ENCODE measurements around the gene RELB.
"Not testable (repeated sequence)": the region's sequence is repeated elsewhere in the genome, so short reads cannot be mapped to it uniquely, and the experiment has no call there.

The RELB gene, protein sequence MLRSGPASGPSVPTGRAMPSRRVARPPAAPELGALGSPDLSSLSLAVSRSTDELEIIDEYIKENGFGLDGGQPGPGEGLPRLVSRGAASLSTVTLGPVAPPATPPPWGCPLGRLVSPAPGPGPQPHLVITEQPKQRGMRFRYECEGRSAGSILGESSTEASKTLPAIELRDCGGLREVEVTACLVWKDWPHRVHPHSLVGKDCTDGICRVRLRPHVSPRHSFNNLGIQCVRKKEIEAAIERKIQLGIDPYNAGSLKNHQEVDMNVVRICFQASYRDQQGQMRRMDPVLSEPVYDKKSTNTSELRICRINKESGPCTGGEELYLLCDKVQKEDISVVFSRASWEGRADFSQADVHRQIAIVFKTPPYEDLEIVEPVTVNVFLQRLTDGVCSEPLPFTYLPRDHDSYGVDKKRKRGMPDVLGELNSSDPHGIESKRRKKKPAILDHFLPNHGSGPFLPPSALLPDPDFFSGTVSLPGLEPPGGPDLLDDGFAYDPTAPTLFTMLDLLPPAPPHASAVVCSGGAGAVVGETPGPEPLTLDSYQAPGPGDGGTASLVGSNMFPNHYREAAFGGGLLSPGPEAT

DNA sequence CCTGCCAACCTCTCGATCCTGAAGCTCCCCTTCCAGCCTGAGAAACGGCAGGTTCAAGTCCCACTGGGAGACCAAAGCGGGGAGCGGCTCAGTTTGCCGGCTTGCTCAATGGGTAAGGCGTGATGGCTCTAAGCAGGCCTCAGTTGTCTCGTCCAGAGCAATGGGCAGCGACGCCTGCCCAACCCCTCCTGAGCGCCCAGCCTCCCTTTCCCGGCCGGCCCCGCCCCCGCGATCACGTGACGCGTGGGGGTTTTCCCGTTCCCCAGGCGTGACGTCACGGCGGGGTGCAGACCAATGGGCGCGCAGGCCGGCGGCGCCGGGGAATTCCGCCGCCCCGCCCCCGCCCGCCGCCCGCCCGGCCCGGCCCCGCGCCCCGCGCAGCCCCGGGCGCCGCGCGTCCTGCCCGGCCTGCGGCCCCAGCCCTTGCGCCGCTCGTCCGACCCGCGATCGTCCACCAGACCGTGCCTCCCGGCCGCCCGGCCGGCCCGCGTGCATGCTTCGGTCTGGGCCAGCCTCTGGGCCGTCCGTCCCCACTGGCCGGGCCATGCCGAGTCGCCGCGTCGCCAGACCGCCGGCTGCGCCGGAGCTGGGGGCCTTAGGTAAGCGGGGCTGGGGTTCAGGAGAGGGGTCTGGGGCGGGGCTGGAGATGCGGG is at the start of gene RELB:
Gene RELB (plus strand): TSS at position 378 of the 653 bp plus-strand sequence. CDS start 116 bp downstream, at position 494.
- peak; percentile 42 to 47 for DNase-seq

DNA sequence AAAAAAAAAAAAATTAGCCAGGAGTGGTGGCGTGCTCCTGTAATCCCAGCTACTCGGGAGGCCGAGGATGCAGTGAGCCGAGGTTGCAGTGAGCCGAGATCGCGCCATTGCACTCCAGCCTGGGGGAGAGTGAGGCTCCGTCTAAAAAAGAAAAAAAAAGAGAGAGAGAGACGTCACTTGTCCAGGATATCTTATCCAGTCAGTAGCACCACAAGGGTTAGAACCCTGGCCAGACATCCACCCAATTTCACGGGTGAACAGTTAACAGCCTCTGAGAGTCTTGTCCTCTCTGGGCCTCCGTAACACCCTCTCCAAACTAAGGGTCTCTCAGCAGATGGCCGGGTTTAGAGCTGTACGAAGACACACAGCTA is 47.0 kb upstream of the RELB start:
- no peak for DNase-seq

GRCh38 chr19:44954649-44955504 is 46.4 kb upstream of the RELB start, which contains the start of gene CLPTM1:
Gene CLPTM1 (plus strand): TSS chr19:44955380. CDS start chr19:44955396, 16 bp downstream.
- peak; percentile 95 to 96 for DNase-seq

DNA sequence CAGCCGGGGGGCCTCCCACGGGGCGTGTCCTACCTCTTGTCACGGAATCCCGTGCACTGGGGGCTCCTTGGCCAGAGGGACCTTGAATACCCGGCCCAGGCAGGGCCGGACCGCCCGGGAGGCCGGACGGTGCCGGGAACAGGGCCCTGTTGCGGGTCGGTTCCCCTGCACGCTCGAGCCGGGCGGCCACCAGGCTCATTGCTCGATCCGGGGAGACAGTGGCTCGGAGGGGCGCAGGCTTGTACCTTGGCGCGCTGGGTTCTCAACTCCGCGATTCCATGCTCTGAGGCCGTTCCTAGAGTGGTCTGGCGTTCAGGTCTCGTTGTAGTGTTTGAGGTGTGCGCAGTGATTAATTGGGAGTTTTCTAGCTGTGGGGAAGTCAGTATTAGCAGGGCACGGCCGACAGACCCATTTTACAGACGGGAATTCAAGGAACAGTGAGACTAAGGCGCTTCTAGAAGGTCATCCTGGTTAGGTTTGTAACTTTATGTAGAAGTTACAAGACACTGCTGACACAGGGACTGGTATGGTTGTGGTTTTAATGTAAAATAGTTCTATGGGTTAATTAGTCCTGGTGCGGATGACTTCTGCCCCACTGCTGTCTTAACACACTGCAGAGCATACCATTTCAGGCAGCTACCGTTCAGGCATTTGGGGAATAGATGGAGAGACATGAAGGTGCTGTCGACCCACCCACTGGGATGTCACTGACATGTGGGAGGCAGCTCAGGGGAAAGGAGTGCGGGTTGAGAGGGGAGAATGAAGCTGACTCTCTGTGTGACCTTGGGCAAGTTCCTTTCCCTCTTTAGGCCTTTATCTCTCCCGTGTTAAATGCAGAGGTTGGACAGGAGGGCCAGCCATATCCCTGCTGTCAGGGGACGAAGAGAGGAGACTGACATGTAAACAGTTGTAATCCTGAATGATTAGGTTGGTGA is 45.5 kb upstream of the RELB start:
- peak in 1 of 2 experiments; percentile 15 for DNase-seq

- no peak for DNase-seq
Observed at GRCh38 chr19:44957526-44957925, 43.7 kb upstream of the RELB start.

GRCh38 chr19:44958090-44958489 is 43.2 kb upstream of the RELB start:
- no peak for DNase-seq

DNA sequence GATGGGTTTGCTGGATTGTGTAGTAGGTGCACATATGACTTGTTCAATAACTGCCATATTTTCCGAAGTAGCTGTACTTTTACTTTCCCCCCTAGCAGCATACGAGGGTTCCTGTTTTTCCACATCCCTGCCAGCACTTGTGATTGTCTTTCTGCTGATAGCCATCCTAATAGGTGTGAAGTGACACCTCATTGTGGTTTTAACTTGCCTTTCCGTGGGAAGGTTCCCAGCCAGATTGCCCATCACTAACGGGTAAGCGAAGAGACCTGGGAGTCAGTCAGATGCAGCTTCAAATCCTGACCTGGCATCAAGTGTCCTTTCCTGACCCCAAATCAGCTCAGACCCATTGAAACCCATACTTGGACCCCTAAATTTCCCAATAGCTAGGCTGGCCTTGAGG is 41.6 kb upstream of the RELB start:
- DNase-seq, result no peak

DNA sequence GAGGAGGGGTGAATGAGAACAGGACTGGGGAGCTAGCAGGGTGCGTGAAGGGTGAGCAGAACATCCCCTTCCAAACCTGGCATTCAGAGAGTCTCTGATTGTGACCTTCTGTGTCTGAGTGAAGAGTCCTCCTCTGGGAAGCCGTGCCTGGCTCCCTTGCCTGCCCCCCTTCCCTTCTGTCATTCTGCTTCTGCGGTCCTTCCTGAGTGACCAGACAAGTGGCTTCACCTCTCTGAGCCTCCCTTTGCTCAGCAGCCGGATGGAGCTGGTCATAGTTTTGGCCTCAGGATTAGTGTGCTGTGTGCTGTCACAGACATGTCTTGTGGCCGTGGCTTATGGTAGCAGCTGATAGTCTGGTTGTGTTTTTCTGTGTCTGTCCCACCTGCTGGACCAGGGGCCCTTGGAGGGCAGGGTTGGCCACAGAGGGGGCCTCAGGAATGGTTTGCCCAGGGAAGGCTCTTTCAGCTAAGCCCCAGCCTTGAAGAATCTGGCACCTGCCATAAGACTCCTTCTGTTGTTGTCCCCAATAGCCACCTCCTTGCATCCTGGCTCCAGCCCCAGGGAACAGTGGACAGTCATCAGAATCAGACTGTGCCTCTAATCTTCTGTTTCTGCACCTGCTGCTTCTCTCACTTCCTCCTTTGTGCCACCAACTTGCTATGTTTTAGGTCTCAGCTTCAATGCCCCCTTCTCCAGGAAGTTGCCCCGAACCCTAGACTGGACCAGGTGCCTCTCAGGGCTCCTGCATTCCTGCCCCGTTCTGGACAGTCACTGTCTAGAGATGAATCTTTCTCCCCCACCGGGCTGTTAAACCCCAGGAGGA is 40.1 kb upstream of the RELB start:
- DNase-seq, result no peak

DNA sequence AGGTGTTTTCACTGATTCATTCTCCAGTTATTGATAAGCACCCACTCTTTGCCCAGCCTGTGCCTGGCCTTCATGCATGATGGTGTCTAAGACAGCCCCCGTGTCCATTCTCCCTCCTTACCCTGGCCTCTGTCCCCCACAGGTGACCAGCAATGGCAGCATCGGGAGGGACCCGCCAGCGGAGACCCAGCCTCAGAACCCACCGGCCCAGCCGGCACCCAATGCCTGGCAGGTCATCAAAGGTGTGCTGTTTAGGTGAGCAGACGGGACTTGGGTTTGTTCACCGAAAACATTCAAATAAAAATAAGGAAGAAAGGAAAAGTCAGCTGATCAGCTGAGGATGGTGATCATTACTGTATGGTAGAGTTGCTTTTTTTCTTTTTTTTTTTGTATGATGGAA is 39.4 kb upstream of the RELB start:
- no peak for DNase-seq

GRCh38 chr19:44968118-44968517 is 33.1 kb upstream of the RELB start:
- no peak for DNase-seq

- no peak for DNase-seq
Observed at GRCh38 chr19:44968670-44969069, 32.6 kb upstream of the RELB start.

- no peak for DNase-seq
Observed at GRCh38 chr19:44969437-44969836, 31.8 kb upstream of the RELB start.

DNA sequence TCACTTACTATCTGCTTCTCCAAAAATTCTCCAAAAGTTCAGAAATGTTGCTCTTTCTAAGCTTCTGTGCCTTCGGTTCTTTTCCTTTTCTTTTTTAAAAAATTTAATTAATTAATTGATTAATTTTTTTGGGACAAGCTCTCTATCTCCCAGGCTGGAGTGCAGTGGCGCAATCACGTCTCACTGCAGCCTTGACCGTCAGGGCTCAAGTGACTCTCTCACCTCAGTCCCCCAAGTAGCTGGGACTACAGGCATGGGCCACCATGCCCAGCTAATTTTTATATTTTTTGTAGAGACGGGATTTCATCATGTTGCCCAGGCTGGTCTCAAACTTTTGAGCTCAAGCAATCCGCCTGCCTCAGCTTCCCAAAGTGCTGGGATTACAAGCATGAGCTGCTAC is 29.8 kb upstream of the RELB start:
- DNase-seq, result not testable (repeated sequence)

- no peak for DNase-seq
Observed at GRCh38 chr19:44972802-44973201, 28.5 kb upstream of the RELB start.

DNA sequence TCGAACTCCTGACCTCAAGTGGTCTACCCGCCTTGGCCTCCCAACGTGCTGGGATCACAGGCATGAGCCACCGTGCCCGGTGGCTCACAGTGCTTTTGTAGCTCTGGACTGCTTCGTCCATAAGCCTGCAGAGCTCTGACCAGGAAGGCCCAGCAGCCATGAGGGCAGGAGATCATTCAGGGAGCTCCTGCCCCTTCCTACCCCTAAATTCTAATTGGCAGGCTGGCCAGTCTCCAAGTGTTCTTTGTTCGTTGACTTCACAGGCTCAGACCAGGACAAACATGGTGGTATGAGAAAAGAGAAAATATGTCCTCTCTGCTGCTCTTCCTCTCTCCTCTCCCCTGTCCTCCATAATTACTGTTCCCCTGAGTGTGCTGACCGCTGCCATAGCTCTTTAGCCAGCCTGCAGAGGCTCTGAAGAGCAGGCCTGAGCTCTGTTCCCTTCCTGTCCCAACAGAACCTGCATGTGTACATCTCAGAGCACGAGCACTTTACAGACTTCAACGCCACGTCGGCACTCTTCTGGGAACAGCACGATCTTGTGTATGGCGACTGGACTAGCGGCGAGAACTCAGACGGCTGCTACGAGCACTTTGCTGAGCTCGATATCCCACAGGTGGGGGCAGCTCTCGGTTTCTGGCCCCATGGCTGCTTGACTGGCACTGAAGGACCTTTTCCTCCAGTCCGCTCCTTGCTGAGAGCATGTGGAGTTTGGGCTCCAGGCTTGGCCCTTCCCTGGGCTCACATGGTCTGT is 27.1 kb upstream of the RELB start:
- no peak for DNase-seq

GRCh38 chr19:44974857-44975256 is 26.4 kb upstream of the RELB start:
- DNase-seq, result no peak

- DNase-seq, result no peak
Observed at GRCh38 chr19:44975444-44975843, 25.8 kb upstream of the RELB start.

DNA sequence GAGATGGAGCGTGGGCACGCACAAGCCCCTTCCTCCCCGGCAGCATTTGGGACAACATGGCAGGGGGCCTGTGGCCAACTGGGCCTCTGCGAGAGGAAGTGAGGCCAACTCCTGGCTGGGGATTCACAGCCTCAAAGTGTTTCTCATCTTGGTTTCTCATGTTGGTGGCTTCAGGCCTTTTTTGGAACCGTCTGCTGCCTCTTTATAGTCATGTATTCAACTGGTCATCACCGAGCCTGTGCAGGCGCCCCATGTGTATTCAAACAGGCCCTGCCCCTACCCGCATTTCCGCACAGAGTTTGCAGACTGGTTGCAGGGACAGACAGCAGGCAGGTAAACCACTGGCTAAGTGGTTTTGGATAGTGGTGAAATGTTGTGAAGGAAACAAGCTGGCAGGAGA is 17.3 kb upstream of the RELB start:
- no peak for DNase-seq

DNA sequence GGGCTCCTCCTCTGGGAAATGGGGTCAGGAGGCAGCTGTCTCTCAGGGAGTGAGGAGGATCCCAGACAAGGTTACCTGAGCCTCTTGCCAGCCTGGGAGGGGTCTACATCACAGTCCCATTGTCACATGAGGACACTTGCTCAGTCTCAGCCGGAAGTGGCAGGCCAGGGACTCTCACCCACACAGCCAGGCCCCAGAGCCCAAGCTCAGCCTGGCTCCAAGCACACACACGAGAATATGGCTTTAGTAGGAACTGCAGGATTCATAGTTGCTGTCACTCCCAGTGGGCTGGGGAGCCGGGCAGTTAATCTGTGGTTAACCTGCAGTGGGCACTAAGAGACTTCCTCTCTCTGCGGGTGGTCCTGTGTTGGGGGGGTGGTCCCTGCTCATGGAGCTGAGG is 15.8 kb upstream of the RELB start:
- no peak for DNase-seq

DNA sequence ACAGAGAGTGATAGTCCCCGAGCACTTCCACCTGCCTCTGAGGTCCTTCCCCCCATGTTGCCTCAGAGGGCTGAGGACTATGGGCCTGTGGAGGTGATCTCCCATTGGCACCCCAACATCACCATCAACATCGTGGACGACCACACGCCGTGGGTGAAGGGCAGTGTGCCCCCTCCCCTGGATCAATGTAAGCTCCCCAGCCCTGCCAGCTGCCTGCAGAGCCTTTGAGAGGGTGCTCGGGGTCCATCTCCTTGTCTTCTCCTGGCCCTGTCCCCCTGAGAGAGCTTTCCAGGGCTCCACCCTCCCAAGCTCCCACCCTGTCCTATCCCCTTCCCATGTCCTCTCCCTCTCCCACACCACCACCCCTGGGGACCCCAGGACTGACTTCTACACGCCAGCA is 14.9 kb upstream of the RELB start:
- no peak for DNase-seq
